ENCODE results near the gene ERC1.

The ERC1 gene

DNA sequence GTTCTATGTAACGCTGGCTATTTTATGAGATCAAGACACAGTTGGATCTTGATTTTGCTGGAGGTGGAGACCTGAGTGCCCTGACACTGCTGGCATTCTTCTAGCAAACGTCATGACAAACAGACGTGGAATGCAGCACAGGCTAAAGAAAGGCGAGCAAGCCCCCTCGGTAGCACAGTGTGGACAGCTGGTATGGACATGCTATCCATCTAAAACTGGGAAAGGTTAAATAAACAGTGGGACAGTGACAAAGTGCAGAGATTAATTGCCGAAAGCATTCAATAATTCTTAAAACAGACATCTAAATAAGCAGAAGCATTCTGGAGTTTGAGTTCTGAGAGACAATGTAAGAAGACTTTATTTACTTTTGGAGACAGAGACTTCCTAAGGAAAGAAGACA, 366.1 kb downstream of the ERC1 start:
- DNase-seq (ENCODE audit: low spot score) = no peak

DNA sequence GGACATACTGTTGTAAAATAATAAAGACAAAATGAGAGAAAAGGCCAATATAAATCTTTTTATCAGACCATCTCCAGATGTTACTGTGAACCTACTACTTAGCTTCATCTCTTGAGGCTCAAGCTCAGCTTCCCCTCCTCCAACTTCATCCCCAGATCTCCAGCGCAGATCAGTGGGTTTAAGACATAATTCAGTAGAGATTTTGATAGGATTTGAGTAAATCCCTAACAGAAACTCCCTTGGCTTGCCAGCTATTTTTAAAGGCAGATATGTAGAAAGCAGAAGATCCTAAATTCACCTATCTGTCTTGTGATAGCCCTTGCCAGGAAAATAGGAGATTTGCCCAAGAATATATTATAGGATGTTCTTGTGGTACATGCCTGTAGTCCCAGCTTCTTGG, 366.7 kb downstream of the ERC1 start:
- no peak for DNase-seq (ENCODE audit: low spot score)

DNA sequence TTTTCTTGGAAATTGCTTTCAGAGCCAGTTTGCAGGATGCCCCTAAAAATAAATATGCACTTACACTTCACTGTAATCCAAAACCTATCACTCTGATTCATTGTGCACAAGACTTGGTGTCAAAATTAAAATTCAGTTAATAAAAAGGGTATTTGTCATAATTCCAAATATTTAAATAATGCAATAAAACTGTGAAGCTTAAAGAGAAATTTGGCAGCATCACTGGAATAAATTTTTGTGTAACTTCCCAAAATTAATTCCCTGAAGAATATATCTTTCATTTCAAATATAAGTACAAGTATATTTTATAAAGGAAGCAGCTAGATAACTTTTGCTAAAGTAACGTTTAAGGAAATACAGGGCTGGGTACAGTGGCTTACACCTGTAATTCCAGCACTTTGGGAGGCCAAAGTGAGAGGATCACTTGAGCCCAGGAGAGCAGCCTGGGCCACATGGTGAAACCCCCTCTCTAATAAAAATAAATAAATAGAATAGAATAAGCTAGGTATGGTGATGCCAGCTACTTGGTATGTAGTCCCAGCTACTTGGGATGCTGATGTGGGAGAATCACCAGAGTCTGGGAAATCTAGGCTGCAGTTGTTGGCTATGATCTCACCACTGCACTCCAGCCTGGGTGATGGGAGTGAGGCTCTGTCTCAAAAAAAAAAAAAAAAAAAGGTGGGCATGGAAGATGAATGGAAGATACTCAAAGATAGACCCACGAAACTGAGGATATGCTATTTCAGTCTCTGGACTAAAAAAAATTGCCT, 369.6 kb downstream of the ERC1 start:
- DNase-seq (ENCODE audit: low spot score) = no peak

DNA sequence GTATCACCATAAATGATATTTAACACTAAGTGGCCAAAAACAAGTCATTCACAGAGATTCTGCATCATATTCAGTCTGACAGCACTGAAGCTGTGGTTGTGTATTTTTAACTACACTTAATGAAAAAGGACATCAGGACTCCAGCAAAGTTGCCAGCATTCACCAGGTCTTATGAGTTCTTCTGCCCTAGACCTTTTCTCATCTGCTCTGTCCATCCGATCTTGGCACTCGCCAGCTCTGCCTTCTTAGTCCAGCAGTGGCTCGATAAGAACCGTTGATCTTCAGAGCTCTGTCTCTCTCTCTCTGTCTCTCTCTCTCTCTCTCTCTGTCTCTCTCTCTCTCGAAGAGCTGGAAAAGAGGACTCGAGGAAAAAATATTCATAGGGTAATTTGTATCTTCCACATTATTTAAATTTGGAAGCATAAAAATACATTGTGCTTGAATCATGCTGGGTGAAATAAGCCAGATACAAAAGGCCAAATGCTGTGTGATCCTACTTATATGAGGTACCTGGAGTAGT, 371.2 kb downstream of the ERC1 start:
- no peak for DNase-seq (ENCODE audit: low spot score)

DNA sequence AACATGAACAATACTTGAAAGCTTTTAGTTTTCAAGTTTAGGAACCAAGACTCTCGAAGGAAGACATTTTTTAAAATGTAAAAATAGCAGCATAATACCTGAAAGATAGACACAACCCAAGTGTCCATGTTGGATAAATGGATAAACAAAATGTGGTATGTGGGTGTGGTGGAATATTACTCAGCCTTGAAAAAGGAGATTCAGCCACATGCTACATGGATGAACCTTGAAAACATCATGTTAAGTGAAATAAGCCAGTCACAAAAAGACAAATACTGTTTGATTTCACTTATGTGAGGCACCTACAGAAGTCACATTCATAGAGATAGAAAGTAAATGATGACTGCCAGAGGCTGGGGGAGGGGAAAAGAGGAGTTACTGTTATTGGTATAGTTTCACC, 374.7 kb downstream of the ERC1 start:
- no peak for DNase-seq (ENCODE audit: low spot score)

DNA sequence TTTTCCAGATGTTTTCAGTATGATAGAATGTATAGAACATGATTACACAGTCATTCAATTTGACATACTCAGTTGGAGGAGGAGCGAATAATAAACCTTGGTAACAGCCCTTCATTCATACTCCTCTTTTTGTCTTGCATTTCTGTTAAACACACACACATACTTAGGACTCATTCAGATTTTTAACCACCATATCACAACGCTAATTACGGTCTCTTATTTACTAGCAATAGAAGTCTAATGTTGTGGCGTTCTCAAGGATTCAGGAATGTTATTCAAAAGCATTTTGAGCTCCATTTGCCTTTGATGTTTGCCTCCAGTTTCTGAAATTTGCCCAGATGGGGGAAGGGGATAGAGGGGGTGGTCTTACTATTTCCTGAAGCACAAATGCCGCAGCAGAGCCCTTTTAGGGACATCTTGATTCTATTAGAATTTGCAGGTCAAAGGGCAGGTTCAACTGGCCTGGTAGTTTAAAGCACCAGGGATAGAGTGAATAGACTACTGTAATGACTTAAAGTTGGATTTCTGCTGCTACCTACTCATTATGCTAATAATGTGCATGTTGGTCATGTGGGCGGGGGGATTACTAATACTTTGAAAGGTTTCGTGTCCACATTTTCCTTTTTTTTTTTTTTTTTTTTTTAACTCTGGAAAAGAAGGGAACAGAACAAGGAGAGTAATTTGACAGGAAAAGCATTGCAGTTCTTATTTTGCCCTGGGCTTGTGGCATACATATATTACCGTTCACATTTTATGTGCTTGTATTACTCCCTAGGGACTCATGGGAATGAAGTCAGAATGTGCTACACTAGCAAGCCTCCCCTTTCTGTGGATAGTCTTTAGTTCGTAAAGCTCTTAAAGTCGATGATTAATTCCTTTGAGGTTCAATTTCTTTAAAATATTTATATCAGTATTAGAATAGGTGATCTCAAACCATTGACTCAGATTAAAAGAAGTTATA, 376.6 kb downstream of the ERC1 start:
- DNase-seq (ENCODE audit: low spot score) = no peak

DNA sequence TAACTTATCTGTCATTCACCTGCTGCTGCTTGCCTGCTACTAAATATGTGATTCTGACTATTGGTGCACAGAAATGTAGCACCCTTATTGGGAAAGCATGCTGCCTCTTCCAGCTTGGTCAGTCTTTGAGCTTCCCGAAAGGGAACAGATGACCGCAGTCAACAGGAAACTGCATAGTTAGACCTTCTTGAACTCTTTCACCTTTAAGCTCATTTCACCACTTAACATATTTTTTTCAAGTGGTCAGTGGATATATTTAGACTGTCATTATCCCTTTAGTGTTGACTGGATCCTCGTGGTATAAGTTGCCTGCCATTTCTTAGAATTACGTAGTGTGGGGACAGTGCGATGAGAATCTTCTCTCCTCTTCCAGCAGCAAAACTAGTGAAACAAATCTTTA, 378.4 kb downstream of the ERC1 start:
- no peak for DNase-seq (ENCODE audit: low spot score)

DNA sequence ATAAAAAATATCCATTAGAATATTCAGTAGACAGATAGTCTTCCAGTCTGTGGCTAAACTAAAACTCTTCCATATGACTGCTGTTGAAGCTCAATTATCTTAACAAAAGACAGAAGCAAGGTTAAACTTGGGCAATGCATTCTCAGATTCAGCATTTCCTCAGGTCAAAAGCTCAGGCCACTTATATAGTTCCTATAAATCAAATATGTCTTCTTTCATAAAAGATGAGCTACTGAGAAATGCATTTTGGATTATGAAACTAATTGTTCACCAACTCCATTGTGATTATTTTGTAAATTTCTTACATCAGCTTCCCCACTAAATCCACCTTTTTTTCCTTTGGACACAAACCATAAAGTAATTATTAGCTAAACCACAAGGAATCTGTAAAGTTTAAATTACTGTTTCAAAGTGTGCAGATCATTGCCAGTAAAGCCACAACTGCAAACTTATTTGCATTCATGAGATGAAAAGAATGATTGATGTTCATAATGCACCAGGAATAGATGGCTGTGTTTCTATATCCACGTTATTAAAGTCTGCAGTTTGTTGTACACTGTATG, 379.0 kb downstream of the ERC1 start:
- DNase-seq (ENCODE audit: low spot score) = no peak

DNA sequence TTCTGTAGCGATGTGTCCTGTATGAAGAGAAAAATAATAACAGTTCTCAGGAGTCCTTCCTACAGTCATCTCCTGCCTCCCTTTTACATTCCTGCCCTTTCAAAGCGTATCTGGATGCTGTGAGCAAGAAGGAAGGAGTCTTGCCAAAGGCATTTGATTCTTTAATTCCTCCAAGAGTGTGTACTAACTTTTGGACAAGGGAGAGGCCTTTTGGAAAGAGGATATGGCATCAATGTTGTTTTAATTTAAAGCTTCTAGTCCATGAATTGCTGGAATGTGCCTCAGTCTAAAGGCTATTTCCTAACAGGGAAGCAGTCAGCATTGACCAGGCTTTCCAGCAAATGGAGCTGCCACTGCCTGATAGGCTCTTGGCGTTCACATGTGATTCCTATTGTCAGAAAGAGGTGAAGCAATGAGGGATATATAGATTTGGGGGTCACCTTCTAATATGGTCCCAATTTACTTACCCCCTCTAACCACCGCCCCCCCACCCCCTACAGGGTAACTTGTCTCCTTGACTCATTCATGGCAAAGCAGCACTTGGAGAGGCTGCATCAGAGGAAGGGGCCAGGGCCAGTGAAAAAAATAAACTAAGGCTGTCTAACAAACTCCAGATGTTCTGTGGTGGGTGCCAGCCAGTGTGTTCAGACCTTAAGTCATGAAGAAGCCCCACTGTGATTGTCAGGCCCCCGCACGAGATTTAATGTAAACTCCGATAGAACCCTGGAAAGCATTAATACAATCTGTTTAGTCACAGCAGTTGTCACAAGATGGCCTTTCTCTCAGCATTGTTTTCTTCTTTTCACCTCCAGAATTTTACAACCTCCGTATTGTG, 383.1 kb downstream of the ERC1 start:
- no peak for DNase-seq (ENCODE audit: low spot score)

DNA sequence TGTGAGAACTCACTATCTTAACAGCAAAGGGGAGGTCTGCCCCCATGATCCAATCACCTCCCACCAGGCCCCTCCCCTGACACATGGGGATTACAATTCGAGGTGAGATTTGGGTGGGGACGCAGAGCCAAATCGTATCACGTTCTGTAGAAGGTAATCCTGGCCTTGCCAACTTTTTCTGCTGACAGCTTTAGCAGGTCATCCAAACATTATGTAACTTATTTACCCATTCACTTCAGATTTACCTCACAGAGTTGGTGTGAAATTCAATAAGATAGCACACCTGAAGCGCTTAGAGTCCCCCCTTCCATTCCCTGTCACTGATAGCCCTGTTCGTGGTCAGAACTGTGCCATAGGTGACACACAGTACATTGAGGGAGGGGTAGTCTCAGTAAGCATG, 384.3 kb downstream of the ERC1 start:
- DNase-seq (ENCODE audit: low spot score) = no peak

DNA sequence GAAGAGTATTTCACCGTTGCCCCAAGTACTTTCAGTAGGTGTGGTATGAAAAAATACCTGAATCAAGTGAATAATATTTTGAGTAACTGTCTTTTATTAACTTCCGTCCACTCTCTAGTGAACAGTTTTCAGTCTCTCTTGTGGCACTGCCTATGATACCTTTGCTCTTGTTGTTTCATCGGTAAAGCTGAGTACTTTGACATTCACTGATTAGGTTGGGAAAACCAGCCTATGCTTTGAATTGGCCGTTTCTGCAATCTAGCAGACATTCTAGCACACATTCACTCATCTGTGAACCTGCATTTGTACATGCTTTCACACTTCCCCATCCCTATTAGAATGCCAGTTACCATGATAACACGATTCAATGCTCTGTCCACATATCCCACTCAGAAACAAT, 386.1 kb downstream of the ERC1 start:
- no peak for DNase-seq (ENCODE audit: low spot score)

DNA sequence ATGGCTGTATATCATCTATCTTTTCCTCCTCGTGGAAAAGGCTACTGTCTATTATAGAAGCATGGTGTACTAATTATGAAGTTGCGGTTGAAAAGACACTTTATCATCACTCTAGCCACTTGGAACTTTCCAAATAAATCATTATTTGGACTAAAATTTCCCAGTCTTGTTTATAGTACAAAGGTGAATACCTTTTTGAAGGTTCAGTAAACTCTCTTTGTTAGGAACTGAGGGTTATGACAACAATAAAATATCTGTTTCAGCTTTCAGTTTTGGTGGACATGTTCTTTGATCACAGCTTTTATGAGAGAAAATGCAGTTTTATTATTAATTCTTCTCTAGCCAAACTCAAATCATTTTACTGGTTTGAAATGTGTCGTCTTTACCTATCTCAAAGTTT, 386.7 kb downstream of the ERC1 start:
- no peak for DNase-seq (ENCODE audit: low spot score)

DNA sequence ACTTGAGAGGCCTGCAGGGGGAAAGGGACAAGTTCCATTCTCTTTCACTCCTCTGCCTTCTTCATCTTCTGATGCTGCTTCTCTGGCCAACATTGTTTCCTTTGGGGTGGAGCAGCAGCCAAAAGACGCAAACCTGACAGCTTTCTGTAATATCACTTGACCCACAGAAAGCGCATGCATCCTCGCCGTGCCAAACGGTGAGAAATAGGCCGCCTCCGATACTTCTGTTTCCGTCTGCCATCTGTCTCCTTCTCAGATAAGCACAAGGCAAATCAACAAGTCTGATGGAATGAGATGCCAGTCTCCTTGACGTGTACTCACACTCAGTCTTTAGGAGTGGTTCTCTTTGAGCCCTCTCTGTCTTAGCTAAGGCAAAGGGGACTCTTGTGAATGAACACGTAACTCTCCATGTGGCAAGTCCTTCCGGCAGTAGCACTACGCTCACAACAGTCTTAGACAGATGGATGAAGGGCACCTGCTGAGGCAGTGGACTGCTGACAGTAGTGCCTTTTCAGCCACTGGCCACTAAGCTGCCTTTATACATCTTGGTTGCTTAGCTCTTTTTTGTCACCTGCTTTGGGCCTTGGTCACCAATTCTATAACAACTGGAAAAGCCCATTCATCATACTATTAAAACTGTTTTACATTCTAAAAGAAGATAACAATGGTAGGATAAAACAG, 389.3 kb downstream of the ERC1 start:
- DNase-seq (ENCODE audit: low spot score) = no peak

DNA sequence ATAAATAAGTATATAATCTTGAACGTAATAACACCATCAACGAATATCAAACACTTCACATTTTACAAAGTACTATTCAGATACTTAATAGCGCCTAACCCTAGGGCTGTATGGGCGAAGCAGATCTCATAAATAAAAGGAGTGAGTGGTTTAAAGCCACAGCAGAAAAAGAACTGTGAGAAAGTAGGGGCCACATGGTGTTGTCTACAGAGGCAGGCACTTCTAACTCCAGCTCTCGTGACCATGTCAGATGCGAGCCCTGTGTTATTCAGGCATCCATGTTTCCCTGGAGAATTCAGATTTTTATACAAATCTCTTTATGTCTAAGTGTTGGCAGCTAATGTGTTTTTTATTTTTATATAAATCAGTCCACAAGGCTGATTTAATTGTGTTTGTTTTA, 391.1 kb downstream of the ERC1 start:
- DNase-seq (ENCODE audit: low spot score) = no peak

DNA sequence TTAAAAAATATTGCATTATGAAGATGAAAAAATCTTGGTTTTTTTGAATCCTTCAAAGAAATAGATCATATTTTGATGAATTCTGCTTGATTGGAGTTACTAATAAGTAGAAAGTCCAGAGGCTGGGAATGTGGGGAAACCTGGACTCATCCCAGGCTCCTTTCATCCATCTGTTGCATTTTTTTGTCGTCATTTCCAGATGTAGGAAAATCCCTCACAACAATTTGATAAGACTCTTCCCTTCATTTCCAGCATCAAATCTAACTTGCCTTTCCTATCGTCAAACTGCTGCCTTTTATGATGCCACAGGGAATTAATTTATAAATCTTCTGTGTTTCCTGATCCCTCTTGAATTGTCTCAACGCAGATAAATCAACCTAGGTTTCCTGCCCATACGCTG, 391.8 kb downstream of the ERC1 start:
- DNase-seq (ENCODE audit: low spot score) = no peak

DNA sequence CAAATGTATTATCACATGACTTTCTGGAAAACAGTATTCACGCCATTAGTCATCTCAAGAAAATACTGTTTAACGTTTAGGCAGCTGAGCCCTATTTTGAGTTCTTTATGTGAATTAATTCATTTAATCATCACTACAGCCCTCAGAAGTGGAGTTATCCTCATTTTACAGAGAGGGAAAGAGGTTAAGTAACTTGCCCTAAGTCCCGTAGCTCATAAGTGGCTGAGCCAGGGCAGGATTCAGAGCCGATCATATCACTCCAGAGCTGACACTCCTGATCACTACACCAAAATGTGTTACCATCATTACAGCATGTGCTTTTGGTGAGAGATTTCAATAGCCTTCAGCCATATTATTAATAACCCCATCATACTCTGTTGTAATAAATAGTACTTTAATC, 392.7 kb downstream of the ERC1 start:
- DNase-seq (ENCODE audit: low spot score) = no peak

DNA sequence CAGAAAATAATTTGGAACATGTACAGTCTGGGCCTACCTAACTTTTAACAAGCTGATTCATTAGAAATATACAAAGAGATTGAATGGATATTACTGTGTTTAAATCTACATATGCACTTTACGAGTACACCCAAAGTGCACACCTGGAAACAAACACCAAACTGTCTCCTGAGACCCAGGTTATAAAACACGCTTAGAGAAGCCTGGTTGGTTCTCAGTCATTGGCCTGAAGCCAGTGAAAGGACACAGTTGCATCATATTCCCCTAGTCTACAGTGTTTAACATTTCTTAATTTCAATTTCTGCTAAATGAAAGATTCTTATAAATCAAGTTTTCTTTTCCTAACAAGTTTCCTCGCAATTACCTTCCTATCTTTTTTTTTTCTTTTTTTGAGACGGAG, 393.9 kb downstream of the ERC1 start:
- no peak for DNase-seq (ENCODE audit: low spot score)

DNA sequence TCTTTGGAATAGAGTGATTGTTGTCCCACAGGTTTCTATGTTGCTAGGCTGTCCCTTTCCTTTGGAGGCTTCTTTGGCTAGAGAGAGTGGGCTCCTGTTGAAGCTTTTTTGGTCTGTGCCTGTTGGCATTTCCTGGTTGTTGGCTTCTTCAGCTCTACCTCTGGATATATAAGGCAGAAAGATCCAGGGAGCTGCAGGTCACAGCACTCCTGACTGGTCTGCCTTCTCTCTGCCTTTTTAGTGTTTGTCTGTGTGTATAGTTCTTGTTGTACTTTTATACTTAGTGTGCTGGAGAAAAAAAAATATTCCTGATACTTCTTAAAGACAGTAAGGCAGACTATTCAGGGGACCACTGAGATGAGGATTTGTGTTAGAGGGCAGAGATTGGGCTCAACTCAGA, 400.7 kb downstream of the ERC1 start:
- no peak for DNase-seq (ENCODE audit: low spot score)

DNA sequence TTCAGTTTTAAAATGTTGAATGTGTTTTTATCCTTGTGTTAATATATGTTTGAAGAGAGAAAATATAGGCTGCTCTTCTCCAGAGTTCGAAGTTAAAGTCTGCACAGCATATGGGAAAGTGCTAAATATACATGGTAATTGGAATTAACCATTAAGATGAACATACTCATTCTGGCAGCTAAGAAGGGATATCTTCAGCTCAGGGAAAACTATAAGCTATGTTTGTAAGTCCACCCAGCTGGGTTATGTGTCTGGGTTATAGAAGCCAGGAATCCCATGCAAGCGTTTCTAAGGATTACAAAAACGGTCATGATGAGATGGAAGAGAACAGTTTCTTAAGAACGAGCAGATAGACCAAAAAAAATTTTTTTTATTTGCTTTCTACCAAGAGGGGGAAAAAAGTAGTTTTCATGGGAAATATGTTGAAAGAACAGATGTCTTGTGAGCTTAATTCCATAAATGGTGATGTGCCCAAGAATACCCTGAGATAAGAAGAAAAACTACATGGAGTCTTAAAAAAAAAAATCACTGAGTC, 404.5 kb downstream of the ERC1 start:
- no peak for DNase-seq (ENCODE audit: low spot score)

DNA sequence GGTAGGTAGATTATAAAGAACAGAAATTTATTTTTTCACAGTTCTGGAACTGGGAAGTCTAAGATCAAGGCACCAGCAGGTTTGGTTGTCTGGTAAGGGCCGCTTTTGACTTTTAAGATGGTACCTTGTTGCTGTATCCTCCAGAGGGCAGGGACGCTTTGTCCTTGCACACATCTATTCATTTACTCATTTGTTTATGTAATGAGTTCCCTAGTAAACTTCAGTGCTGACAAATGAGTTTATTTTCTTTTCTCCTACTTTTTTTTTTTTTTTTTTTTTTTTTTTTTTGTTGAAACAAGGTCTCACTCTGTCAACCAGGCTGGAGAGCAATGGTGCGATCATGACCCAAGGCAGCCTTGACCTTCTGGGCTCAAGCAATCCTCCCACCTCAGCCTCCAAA, 407.6 kb downstream of the ERC1 start:
- no peak for DNase-seq (ENCODE audit: low spot score)

DNA sequence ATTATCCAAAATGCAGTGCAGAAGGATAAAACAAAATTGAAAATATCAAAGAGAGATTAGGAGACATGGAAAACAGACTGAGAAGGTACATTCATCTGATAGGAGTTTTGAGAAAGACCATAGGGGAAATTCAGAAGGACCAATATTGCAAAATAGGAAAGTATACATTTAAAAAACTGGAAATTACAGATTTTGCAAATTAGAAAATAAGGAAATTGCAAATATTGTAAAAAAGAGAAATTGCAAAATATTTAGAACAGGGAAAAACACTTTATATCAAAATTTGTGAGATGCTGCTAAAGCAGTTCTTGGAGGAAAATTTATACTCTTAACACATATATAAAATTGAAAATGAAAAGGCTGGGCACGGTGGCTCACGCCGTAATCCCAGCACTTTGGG, 410.9 kb downstream of the ERC1 start:
- DNase-seq (ENCODE audit: low spot score) = no peak
